HG03439 (cell line): Measurements from ENCODE around the gene ATAD3C.
"Not testable (repeated sequence)": the region's sequence is repeated elsewhere in the genome, so short reads cannot be mapped to it uniquely, and the experiment has no call there.

Experiments
- ATAC-seq: cut with Tn5 transposase; IDR thresholded peaks from one replicate; pipeline ENCODE4 v1.9.1; 2021; ENCODE audit warnings: mild to moderate bottlenecking, moderate library complexity; ENCODE audit not compliant: unreplicated experiment

The ATAD3C gene

DNA sequence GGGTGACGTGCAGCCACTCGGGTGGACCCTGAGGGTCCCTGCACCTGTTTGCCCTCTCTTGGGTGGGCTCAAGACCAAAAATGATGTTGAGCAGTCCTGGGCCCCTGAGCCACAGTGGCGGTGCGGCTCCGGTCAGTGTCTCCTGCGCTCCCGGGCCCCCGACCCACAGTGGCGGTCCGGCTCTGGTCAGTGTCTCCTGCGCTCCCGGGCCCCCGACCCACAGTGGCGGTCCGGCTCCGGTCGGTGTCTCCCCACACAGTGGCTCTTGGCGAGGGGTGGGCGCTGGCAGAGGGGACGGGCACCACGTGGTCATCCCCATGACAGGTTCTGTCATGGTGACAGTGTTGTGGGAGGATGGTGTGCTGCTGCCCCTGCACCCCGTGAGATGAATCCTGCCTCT lies 44.8 kb downstream of the ATAD3C start:
- ATAC-seq, result not testable (repeated sequence)

DNA sequence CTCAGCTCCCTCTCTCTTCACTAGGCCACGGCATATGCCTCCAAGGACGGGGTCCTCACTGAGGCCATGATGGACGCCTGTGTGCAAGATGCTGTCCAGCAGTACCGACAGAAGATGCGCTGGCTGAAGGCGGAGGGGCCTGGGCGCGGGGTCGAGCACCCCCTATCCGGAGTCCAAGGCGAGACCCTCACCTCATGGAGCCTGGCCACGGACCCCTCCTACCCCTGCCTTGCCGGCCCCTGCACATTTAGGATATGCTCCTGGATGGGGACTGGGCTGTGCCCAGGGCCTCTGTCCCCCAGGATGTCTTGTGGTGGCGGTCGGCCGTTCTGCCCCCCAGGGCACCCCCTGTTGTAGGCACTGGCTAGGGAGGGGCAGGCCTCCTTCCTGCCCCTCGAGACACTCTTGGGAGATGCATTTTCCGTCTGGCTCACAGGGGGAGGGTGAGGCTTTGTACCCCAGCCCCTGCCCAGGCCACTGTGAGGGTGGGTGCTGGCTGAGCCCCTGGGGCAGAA lies 46.0 kb downstream of the ATAD3C start:
- not testable (repeated sequence) for ATAC-seq

DNA sequence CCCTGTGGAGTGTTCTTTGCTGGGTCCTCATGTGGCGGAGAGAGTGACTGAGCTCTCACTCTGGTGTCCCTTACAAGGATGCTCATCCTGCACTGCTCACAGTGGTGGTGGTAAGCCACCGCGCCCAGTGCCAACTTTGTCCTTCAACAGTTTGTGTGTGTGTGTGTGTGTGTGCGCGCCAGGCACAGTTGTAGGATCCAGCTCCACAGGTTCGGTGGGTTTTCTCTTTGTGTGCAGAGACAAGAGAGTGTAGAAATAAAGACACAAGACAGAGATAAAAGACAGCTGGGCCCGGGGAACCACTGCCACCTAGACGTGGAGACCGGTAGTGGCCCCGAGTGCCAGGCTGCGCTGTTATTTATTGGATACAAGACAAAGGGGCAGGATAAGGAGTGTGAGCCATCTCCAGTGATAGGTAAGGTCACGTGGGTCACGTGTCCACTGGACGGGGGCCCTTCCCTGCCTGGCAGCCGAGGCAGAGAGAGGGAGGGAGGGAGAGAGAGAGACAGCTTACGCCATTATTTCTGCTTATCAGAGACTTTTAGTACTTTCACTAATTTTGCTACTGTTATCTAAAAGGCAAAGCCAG lies 55.4 kb downstream of the ATAD3C start:
- ATAC-seq, result not testable (repeated sequence)

- ATAC-seq, result not testable (repeated sequence)
Observed at GRCh38 chr1:1505366-1505798, 55.9 kb downstream of the ATAD3C start.

GRCh38 chr1:1505801-1506200 lies 56.3 kb downstream of the ATAD3C start:
- not testable (repeated sequence) for ATAC-seq

DNA sequence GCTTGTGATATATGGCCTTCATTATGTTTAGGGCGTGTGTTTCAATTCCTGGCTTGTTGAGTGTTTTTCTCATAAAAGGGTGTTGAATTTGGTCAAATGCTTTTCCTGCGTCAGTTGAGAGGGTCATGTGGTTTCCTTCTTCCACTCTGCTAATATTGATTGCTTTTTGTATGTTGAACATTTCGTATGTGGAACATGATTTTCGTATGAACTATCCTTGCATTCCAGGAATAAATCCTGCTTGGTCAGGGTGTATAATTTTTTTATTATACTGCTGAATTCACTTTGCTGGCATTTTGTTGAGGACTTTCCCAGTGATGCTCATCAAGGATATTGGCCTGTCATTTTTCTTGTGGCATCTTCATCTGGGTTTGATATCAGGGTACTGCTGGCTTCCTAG lies 57.8 kb downstream of the ATAD3C start:
- ATAC-seq, result no peak

DNA sequence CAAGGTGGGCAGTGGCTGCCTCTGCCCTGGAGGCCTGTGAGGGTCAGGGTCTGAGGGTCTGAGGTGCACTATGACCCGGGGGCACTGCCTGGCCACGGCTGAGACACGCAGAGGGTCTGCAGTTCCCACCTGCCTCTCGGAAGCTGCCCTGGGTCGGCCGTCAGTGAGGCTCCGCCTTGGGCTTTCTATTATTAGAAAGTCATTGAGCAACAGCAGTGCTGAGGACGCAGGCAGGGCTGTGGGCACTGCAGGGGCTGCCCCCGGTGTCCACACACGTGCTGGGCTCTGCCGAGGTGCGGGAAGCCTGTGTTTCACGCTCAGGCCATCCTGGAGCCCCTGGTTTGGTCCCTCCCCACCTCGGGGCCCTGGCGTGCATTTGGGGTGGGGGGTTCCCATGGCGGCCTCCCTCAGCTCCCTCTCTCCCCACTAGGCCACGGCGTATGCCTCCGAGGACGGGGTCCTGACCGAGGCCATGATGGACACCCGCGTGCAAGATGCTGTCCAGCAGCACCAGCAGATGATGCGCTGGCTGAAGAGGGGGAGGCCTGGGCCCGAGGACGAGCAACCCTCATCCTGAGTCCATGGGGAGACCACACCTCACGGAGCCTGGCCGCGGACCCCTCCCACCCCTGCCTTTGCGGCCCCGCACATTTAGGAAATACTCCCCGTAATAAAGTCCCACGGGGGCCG lies 59.4 kb downstream of the ATAD3C start:
- ATAC-seq, result not testable (repeated sequence)

DNA sequence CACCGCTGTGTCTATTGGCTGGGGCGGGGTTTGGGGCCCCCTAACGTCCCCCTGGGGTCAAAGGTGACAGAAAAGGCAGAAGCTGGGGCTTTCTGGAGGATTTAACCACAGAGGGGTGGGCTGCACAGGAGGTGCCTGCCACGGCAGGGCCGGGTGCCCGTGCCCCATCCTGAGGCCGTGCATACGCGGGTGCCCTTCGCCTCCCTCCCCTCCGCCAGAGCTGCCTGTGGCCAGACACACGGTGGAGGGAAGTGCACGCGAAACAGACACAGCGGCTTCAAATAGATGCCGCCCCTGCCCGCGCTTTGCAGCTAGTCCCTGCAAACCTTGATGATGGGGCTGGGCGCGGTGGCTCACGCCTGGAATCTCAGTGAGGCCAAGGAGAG lies 60.0 kb downstream of the ATAD3C start:
- ATAC-seq, result not testable (repeated sequence)

DNA sequence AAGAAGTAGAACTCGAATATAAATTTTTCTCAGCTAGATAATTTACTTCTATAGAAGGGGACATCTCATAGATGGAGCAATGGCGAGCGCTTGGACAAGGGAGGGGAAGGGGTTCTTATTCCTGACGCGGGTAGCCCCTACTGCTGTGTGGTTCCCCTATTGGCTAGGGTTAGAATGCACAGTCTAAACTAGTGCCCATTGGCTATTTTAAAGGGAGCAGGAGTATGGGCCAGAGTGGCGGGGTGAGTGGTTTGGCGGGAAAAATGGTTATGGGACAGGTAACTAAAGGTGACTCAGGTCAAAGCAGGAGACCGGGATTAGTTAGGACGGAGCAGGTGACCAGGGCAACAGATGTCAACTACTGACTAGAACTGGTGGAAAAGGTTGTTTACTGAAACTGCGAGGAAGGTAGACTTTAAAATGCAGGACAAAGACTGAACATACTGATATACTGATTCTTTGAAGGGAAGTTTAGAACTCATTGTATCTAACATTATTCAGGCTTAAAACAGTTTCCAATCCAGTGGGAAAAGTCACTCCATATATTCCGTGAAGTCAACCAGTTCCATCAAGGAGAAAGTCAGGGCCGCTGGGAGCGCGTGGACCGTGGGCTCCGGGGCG lies 61.5 kb downstream of the ATAD3C start:
- ATAC-seq, result no peak

DNA sequence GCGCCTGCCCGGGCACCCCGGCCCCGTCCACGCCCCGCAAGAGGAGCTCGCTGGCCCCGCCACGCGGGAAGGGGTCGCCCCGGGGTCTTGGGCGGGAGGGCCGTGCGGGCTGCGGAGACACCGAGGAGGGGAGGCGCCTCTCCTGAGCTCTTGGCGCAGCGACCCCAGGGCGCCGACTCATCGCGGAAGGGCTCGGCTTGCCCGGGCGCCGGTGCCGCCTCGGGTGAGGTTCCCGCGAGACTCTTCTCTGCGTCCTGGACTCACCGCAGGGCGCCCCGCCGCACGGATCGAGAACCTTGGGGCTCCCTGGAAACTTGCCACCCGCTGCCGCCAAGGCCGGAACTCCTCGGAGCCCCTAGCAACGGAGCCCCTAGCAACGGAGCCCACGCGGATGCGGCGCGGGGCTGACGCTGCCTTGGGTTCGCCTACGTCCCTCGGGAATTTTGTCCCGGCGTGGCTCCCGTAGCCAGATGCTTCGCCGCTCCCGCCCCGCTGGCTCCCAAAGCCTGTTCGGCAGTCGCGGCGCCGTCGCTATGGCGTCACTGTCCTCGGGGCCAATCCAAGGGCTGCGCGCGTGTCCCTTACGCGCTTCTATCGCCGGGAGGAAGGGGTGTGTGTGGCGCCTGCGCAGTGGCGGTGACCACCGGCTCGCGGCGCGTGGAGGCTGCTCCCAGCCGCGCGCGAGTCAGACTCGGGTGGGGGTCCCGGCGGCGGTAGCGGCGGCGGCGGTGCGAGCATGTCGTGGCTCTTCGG lies 62.2 kb downstream of the ATAD3C start, which contains the start of gene ATAD3A:
Gene ATAD3A (plus strand): TSS at position 630 of the 753 bp plus-strand sequence. CDS start 107 bp downstream, at position 737.
- ATAC-seq, result peak; percentile 87

- peak; percentile 6 for ATAC-seq
Observed at GRCh38 chr1:1512425-1512824, 62.9 kb downstream of the ATAD3C start.

- ATAC-seq, result not testable (repeated sequence)
Observed at GRCh38 chr1:1513675-1514074, 64.2 kb downstream of the ATAD3C start.

DNA sequence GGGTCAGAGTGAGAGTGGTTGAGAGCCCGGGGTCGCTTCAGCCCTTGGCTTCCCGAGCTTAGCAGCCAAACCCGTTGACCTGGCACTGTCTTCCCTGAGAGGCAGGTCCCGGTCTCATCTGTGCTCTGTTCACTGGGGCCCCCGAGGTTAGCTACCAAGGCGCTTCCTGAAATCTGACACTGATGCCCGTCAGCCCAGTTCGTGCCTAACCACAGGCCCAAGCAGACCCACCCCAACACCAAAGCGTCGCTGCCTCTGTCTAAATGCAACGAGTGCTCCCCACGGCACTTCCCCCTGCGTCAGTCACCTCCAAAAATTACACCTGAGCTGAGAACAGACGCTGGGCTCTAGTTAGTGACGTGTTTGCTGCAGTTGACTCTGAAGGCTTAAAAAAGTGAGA lies 64.9 kb downstream of the ATAD3C start:
- ATAC-seq, result not testable (repeated sequence)

GRCh38 chr1:1516923-1517322 lies 67.4 kb downstream of the ATAD3C start:
- ATAC-seq, result not testable (repeated sequence)

DNA sequence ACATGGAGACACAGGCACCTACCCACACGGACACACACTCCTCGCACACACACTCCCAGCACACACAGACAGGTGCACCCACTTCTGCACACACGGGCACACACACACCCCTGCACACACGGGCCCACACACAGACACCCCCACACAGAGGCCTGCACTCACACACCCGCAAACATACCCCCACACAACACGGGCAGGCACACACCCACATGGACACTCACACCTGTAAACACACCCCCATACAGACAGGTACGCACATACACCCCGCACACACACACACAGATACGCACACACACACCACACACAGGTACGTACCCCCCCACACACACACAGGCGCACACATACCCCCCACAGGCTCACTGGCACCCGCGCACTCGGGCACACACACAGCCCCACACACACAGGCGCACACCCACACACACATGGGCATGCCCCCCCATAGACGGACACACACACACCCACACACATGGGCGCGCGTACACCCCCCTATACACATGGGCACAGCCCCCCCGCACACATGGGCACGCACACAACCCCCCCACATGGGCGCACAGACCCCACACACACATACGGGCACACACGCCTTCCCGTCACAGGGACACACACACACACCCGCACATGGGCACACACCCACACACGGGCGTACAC lies 68.6 kb downstream of the ATAD3C start:
- no peak for ATAC-seq

GRCh38 chr1:1518621-1519007 lies 69.1 kb downstream of the ATAD3C start:
- ATAC-seq, result not testable (repeated sequence)
